Measurements from ENCODE around the gene C1orf105. TPM values are rescaled to one million over a fixed set of nuclear protein-coding genes. Genes with fewer than 3 reads are reported as not detected.

C1orf105 gene
- polyA plus RNA-seq, 1 donor (not counting 4 experiments of a cell fraction or from before 2014, with no cell fraction given), result not detected

DNA sequence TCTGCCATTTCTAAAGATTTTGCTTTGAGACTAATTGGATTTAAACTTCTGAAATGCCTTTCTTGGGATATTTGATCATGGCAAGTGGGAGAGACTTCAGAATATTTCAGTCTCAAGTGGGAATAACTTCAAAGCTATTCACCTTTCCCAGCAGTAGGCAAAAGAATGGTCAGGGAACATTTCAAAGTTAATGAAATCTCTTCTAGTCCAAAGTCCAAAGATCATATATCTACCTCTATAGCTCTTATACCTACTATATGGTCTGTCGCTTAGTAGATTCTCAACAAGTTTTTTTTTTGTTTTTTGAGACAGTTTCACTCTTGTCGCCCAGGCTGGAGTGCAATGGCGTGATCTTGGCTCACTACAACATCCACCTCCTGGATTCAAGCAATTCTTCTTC is 67.9 kb downstream of the C1orf105 start:
- FAIRE-seq (no peak), DNase-seq (ENCODE audit: low read depth, low spot score) (no peak)
- Histone ChIP-seq H3K9me1 (ENCODE audit: control insufficient read depth, extremely low read depth, insufficient read depth, low read length) (no peaks in the 10 kb centered on the region), H3K9ac (ENCODE audit: control insufficient read depth, extremely low read depth, insufficient read depth, low read length) (no peak overlapping the region), H3K27me3 (ENCODE audit: control insufficient read depth, extremely low read depth, insufficient read depth, low read length) (no peaks in the 10 kb centered on the region), H3K9me3 (ENCODE audit: control insufficient read depth, low read depth, low read length) (no peaks in the 10 kb centered on the region), H2AFZ (ENCODE audit: control insufficient read depth, low read length) (no peak overlapping the region), H3K4me3 (ENCODE audit: control insufficient read depth in 2 of 3, extremely low read depth in 1 of 3, insufficient read depth in 2 of 3, low read depth in 1 of 3, low read length in 3 of 3) (no peak overlapping the region), H4K20me1 (ENCODE audit: control insufficient read depth, extremely low read depth, insufficient read depth, low read length) (no peaks in the 10 kb centered on the region), H3K4me1 (ENCODE audit: control insufficient read depth, extremely low read depth, insufficient read depth, low read length) (peaks cover 4% of the 10 kb centered on the region), H3K27ac (ENCODE audit: control insufficient read depth, insufficient read depth, low read length) (no peak overlapping the region), H3K36me3 (ENCODE audit: control insufficient read depth in 2 of 2, extremely low read depth in 1 of 2, insufficient read depth in 2 of 2, low read length in 2 of 2) (no peaks in the 10 kb centered on the region), H3K4me2 (ENCODE audit: control insufficient read depth, extremely low read depth, insufficient read depth, low read depth, low read length) (no peak overlapping the region), H3K79me2 (ENCODE audit: control insufficient read depth, insufficient read depth, low read length) (no peaks in the 10 kb centered on the region)
- no peak for TF ChIP-seq EZH2 (IDR thresholded peaks at IDR 0.05; ENCODE audit: low read length)
- TF ChIP-seq, protein P1, sequence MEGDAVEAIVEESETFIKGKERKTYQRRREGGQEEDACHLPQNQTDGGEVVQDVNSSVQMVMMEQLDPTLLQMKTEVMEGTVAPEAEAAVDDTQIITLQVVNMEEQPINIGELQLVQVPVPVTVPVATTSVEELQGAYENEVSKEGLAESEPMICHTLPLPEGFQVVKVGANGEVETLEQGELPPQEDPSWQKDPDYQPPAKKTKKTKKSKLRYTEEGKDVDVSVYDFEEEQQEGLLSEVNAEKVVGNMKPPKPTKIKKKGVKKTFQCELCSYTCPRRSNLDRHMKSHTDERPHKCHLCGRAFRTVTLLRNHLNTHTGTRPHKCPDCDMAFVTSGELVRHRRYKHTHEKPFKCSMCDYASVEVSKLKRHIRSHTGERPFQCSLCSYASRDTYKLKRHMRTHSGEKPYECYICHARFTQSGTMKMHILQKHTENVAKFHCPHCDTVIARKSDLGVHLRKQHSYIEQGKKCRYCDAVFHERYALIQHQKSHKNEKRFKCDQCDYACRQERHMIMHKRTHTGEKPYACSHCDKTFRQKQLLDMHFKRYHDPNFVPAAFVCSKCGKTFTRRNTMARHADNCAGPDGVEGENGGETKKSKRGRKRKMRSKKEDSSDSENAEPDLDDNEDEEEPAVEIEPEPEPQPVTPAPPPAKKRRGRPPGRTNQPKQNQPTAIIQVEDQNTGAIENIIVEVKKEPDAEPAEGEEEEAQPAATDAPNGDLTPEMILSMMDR (optimal IDR thresholded peaks at IDR 0.05 in 1 of 3, IDR thresholded peaks at IDR 0.05 in 1 of 3, conservative IDR thresholded peaks at IDR 0.05 in 1 of 3; ENCODE audit: extremely low read depth in 1 of 3, insufficient read depth in 2 of 3, low read length in 3 of 3), result no peak
- dilution Hi-C loops (cut with MboI; ENCODE audit: extremely low pct_ligation_motif_present, low sequenced_read_pairs), result no loop called here

DNA sequence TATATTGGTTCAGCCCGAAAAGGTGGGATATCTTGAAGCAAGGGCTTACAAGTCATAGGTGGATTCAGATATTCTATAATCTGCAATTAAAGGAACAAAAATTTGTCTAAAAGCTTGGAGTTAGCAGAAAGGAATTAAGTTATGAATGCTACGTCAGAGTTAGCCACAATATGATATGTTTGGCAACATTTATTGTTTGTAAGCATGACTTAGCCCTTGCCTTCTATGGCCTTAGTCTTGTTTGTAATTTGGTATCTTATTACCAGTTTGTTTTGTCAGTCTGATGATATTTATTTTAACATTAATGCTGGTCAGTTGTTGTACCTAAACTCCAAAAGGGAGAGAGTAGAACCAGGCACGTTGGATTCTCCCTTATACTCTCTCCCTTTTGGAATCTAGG is 69.4 kb downstream of the C1orf105 start:
- no peak overlapping the region for H2AFZ ChIP-seq (ENCODE audit: control insufficient read depth, low read length)
- FAIRE-seq (no peak), DNase-seq (ENCODE audit: low read depth, low spot score) (no peak)
- H3K27me3 ChIP-seq (ENCODE audit: control insufficient read depth, extremely low read depth, insufficient read depth, low read length), result no peaks in the 10 kb centered on the region
- H3K79me2 ChIP-seq (ENCODE audit: control insufficient read depth, insufficient read depth, low read length), result no peaks in the 10 kb centered on the region
- no peaks in the 10 kb centered on the region for H3K9me1 ChIP-seq (ENCODE audit: control insufficient read depth, extremely low read depth, insufficient read depth, low read length)
- H3K4me3 ChIP-seq (ENCODE audit: control insufficient read depth in 2 of 3, extremely low read depth in 1 of 3, insufficient read depth in 2 of 3, low read depth in 1 of 3, low read length in 3 of 3), result no peak overlapping the region
- TF ChIP-seq EZH2 (IDR thresholded peaks at IDR 0.05; ENCODE audit: low read length), result no peak
- TF ChIP-seq, protein P1 (optimal IDR thresholded peaks at IDR 0.05 in 1 of 3, IDR thresholded peaks at IDR 0.05 in 1 of 3, conservative IDR thresholded peaks at IDR 0.05 in 1 of 3; ENCODE audit: extremely low read depth in 1 of 3, insufficient read depth in 2 of 3, low read length in 3 of 3), result no peak
- dilution Hi-C loops (cut with MboI; ENCODE audit: extremely low pct_ligation_motif_present, low sequenced_read_pairs), result no loop called here
- no peak overlapping the region for H3K27ac ChIP-seq (ENCODE audit: control insufficient read depth, insufficient read depth, low read length)
- no peaks in the 10 kb centered on the region for H3K9me3 ChIP-seq (ENCODE audit: control insufficient read depth, low read depth, low read length)
- no peaks in the 10 kb centered on the region for H3K4me1 ChIP-seq (ENCODE audit: control insufficient read depth, extremely low read depth, insufficient read depth, low read length)
- H4K20me1 ChIP-seq (ENCODE audit: control insufficient read depth, extremely low read depth, insufficient read depth, low read length), result no peaks in the 10 kb centered on the region
- H3K4me2 ChIP-seq (ENCODE audit: control insufficient read depth, extremely low read depth, insufficient read depth, low read depth, low read length), result no peak overlapping the region
- no peaks in the 10 kb centered on the region for H3K36me3 ChIP-seq (ENCODE audit: control insufficient read depth in 2 of 2, extremely low read depth in 1 of 2, insufficient read depth in 2 of 2, low read length in 2 of 2)
- no peak overlapping the region for H3K9ac ChIP-seq (ENCODE audit: control insufficient read depth, extremely low read depth, insufficient read depth, low read length)

Data from keratinocyte (primary cell).